ENCODE data around the gene RPL26.
A peak's percentile ranks its signal among the peaks of the same experiment; 100 is the strongest.
"Not testable (repeated sequence)": the region's sequence is repeated elsewhere in the genome, so short reads cannot be mapped to it uniquely, and the experiment has no call there.

RPL26 gene

GRCh38 chr17:8393470-8394231 is 10.7 kb upstream of the RPL26 start:
- peak; percentile 43 for DNase-seq

GRCh38 chr17:8392674-8393469 is 9.9 kb upstream of the RPL26 start:
- no peak for DNase-seq

GRCh38 chr17:8392274-8392673 is 9.3 kb upstream of the RPL26 start:
- DNase-seq = no peak

- DNase-seq = no peak
Observed at GRCh38 chr17:8391711-8392110, 8.7 kb upstream of the RPL26 start.

- no peak for DNase-seq
Observed at GRCh38 chr17:8387914-8388651, 5.1 kb upstream of the RPL26 start.

- DNase-seq = no peak
Observed at GRCh38 chr17:8386841-8387240, 3.8 kb upstream of the RPL26 start.

GRCh38 chr17:8384801-8385378 is 1.9 kb upstream of the RPL26 start:
- no peak for DNase-seq

GRCh38 chr17:8382880-8383142 is 182 bp downstream of the RPL26 start:
- no peak for DNase-seq

GRCh38 chr17:8382052-8382879 is 727 bp downstream of the RPL26 start:
- DNase-seq = no peak

GRCh38 chr17:8380049-8380448 is 2.9 kb downstream of the RPL26 start:
- DNase-seq = no peak

- DNase-seq = not testable (repeated sequence)
Observed at GRCh38 chr17:8378117-8378516, 4.9 kb downstream of the RPL26 start.

GRCh38 chr17:8377422-8377821 is 5.6 kb downstream of the RPL26 start:
- DNase-seq = no peak

- DNase-seq = peak; percentile 93
Observed at GRCh38 chr17:8376271-8377067, 6.5 kb downstream of the RPL26 start, which contains the start of gene KRABD2. KRABD2 (minus strand) TSS chr17:8376704.

- DNase-seq = no peak
Observed at GRCh38 chr17:8375738-8376259, 7.2 kb downstream of the RPL26 start.

GRCh38 chr17:8373856-8374255 is 9.1 kb downstream of the RPL26 start:
- not testable (repeated sequence) for DNase-seq

- DNase-seq = no peak
Observed at GRCh38 chr17:8372422-8372821, 10.6 kb downstream of the RPL26 start.

- no peak for DNase-seq
Observed at GRCh38 chr17:8371786-8372185, 11.2 kb downstream of the RPL26 start.

- DNase-seq = no peak
Observed at GRCh38 chr17:8369944-8370343, 13.0 kb downstream of the RPL26 start.

- no peak for DNase-seq
Observed at GRCh38 chr17:8368193-8368592, 14.8 kb downstream of the RPL26 start.

- no peak for DNase-seq
Observed at GRCh38 chr17:8366231-8366630, 16.8 kb downstream of the RPL26 start.

GRCh38 chr17:8365143-8365542 is 17.9 kb downstream of the RPL26 start:
- no peak for DNase-seq
